Activated CD4-positive, alpha-beta memory T cell treated with anti-CD3 and anti-CD28 coated beads for 36 hours (primary cell): ENCODE results near the gene ENDOU. TPM values are rescaled to one million over a fixed set of nuclear protein-coding genes. Genes with fewer than 3 reads are reported as not detected.
A peak's percentile ranks its signal among the peaks of the same experiment; 100 is the strongest.

ENCODE experiments used
- CTCF ChIA-PET: fragments of 350-600 bp; sonication (Branson Sonifier 250); formaldehyde crosslinking; loops from one replicate; lab custom pipeline; 2021; ENCODE audit warnings: antibody characterized with exemption, inconsistent platforms; lab: Charles Lee
- POLR2A ChIA-PET: fragments of 350-600 bp; sonication (Branson Sonifier 250); formaldehyde crosslinking; loops from one replicate; lab custom pipeline; 2021; ENCODE audit warnings: antibody characterized with exemption; lab: Charles Lee
- DNase-seq: peaks from one replicate; pipeline ENCODE4 v3.0.0-alpha.2; 2020
- H3K27ac Mint-ChIP-seq: one replicate; pipeline ENCODE4 v1.8.0; 2021; ENCODE audit warnings: mixed read lengths
- H3K27me3 Mint-ChIP-seq: one replicate; pipeline ENCODE4 v1.8.0; 2021; ENCODE audit warnings: mixed read lengths
- H3K36me3 Mint-ChIP-seq: one replicate; pipeline ENCODE4 v1.8.0; 2021; ENCODE audit warnings: mixed read lengths
- H3K4me1 Mint-ChIP-seq: one replicate; pipeline ENCODE4 v1.8.0; 2021; ENCODE audit warnings: low read depth, mixed read lengths
- H3K4me3 Mint-ChIP-seq: one replicate; pipeline ENCODE4 v1.8.0; 2021; ENCODE audit warnings: mild to moderate bottlenecking, mixed read lengths
- H3K9me3 Mint-ChIP-seq: one replicate; pipeline ENCODE4 v1.8.0; 2021; ENCODE audit warnings: mixed read lengths
- intact Hi-C: fragments of 100-400 bp; cut with micrococcal nuclease; formaldehyde crosslinking; loops from one replicate; pipeline ENCODE4 v1.15.1; 2023
- total RNA-seq, 2 experiments: library from RNA; stranded (reverse); gene quantifications; one replicate each; pipeline ENCODE4 v1.2.3, GENCODE V29; 2021

Gene ENDOU
- total RNA-seq, 2 experiments from 2014 or later, result not detected

- Mint-ChIP-seq H3K4me3 (no peak overlapping the region), H3K27me3 (no peaks in the 10 kb centered on the region), H3K9me3 (no peaks in the 10 kb centered on the region), H3K27ac (no peak overlapping the region), H3K36me3 (no peaks in the 10 kb centered on the region), H3K4me1 (peaks cover 5% of the 10 kb centered on the region)
- POLR2A ChIA-PET, result no interaction called here
- CTCF ChIA-PET, result interaction anchor here (2.1 to 2.4 kb wide), 2 partner anchors 17 to 19 kb away, joined by 5 to 17 read pairs; no protein-coding TSS in a partner anchor
- no peak for DNase-seq
- intact Hi-C loops, result no loop called here
Measured at GRCh38 chr12:47748507-47748828, 23.2 kb upstream of the ENDOU start.

- Mint-ChIP-seq H3K27me3 (no peaks in the 10 kb centered on the region), H3K9me3 (no peaks in the 10 kb centered on the region), H3K27ac (no peak overlapping the region), H3K4me1 (peaks cover 5% of the 10 kb centered on the region), H3K36me3 (no peaks in the 10 kb centered on the region), H3K4me3 (no peak overlapping the region)
- intact Hi-C loops, result no loop called here
- no peak for DNase-seq
- CTCF ChIA-PET, result interaction anchor here (1.1 to 9.7 kb wide), 4 partner anchors 9 to 32 kb away, joined by 5 to 361 read pairs (median 11); partner anchors contain the start of gene RAPGEF3
- POLR2A ChIA-PET, result no interaction called here
Measured at GRCh38 chr12:47747596-47748506, 22.6 kb upstream of the ENDOU start.

- no peak for DNase-seq
- Mint-ChIP-seq H3K9me3 (no peaks in the 10 kb centered on the region), H3K27me3 (no peaks in the 10 kb centered on the region), H3K36me3 (no peaks in the 10 kb centered on the region), H3K27ac (no peak overlapping the region), H3K4me1 (peaks cover 8% of the 10 kb centered on the region), H3K4me3 (no peak overlapping the region)
- ChIA-PET POLR2A (no interaction called here), CTCF (interaction anchor here (0.7 to 9.7 kb wide), 5 partner anchors 10 to 91 kb away, joined by 3 to 361 read pairs (median 5); partner anchors contain the start of gene RAPGEF3)
- intact Hi-C loops, result no loop called here
Measured at GRCh38 chr12:47747126-47747525, 21.8 kb upstream of the ENDOU start.

- Mint-ChIP-seq H3K27me3 (no peaks in the 10 kb centered on the region), H3K9me3 (no peaks in the 10 kb centered on the region), H3K27ac (no peak overlapping the region), H3K4me1 (peaks cover 10% of the 10 kb centered on the region), H3K36me3 (no peaks in the 10 kb centered on the region), H3K4me3 (no peak overlapping the region)
- DNase-seq, result no peak
- ChIA-PET CTCF (interaction anchor here (0.7 to 9.7 kb wide), 5 partner anchors 11 to 92 kb away, joined by 3 to 361 read pairs (median 5); partner anchors contain the start of gene RAPGEF3), POLR2A (no interaction called here)
- intact Hi-C loops, result no loop called here
Measured at GRCh38 chr12:47746523-47746922, 21.2 kb upstream of the ENDOU start.

GRCh38 chr12:47746073-47746472, 20.8 kb upstream of the ENDOU start:
- POLR2A ChIA-PET, result no interaction called here
- no peak overlapping the region for H3K27ac Mint-ChIP-seq
- intact Hi-C loops, result no loop called here
- H3K36me3 Mint-ChIP-seq, result no peaks in the 10 kb centered on the region
- H3K9me3 Mint-ChIP-seq, result no peaks in the 10 kb centered on the region
- no peaks in the 10 kb centered on the region for H3K27me3 Mint-ChIP-seq
- peaks cover 14% of the 10 kb centered on the region for H3K4me1 Mint-ChIP-seq
- H3K4me3 Mint-ChIP-seq, result no peak overlapping the region
- no peak for DNase-seq
- CTCF ChIA-PET, result interaction anchor here (2.4 to 9.7 kb wide), 3 partner anchors 11 to 89 kb away, joined by 17 to 379 read pairs (median 361); partner anchors contain the start of gene RAPGEF3

GRCh38 chr12:47745485-47746041, 20.3 kb upstream of the ENDOU start:
- POLR2A ChIA-PET, result interaction anchor here (3.3 kb wide), 1 partner anchor 21 kb away, joined by 19 read pairs; no protein-coding TSS in a partner anchor
- DNase-seq, result no peak
- CTCF ChIA-PET, result interaction anchor here (1.6 to 15.9 kb wide), 5 partner anchors 11 to 138 kb away, joined by 4 to 837 read pairs (median 361); partner anchors contain the start of genes RAPGEF3 and SLC48A1
- no peaks in the 10 kb centered on the region for H3K9me3 Mint-ChIP-seq
- intact Hi-C loops, result no loop called here
- no peak overlapping the region for H3K4me3 Mint-ChIP-seq
- H3K27ac Mint-ChIP-seq, result no peak overlapping the region
- peaks cover 16% of the 10 kb centered on the region for H3K4me1 Mint-ChIP-seq
- no peaks in the 10 kb centered on the region for H3K36me3 Mint-ChIP-seq
- H3K27me3 Mint-ChIP-seq, result no peaks in the 10 kb centered on the region

GRCh38 chr12:47744778-47745436, 19.6 kb upstream of the ENDOU start:
- H3K4me3 Mint-ChIP-seq, result no peak overlapping the region
- ChIA-PET POLR2A (interaction anchor here (3.3 kb wide), 1 partner anchor 22 kb away, joined by 19 read pairs; no protein-coding TSS in a partner anchor), CTCF (interaction anchor here (1.1 to 15.9 kb wide), 13 partner anchors 12 to 141 kb away, joined by 4 to 837 read pairs (median 19); partner anchors contain the start of genes RAPGEF3 and SLC48A1)
- no peak for DNase-seq
- no peaks in the 10 kb centered on the region for H3K9me3 Mint-ChIP-seq
- H3K36me3 Mint-ChIP-seq, result no peaks in the 10 kb centered on the region
- intact Hi-C loops, result loop anchor here (1.0 kb wide), 1 partner anchor 22 kb away; no protein-coding TSS in a partner anchor
- H3K27ac Mint-ChIP-seq, result no peak overlapping the region
- H3K27me3 Mint-ChIP-seq, result no peaks in the 10 kb centered on the region
- peaks cover 22% of the 10 kb centered on the region for H3K4me1 Mint-ChIP-seq

- no peak overlapping the region for H3K4me3 Mint-ChIP-seq
- H3K27me3 Mint-ChIP-seq, result no peaks in the 10 kb centered on the region
- ChIA-PET POLR2A (interaction anchor here (1.3 to 3.3 kb wide), 4 partner anchors 11 to 94 kb away, joined by 3 to 19 read pairs (median 10); no protein-coding TSS in a partner anchor), CTCF (interaction anchor here (1.0 to 15.9 kb wide), 18 partner anchors 13 to 227 kb away, joined by 4 to 837 read pairs (median 18); partner anchors contain the start of genes ENDOU, RAPGEF3 and SLC48A1)
- H3K4me1 Mint-ChIP-seq, result peaks cover 29% of the 10 kb centered on the region
- H3K9me3 Mint-ChIP-seq, result no peaks in the 10 kb centered on the region
- DNase-seq, result peak; percentile 73
- no peaks in the 10 kb centered on the region for H3K36me3 Mint-ChIP-seq
- intact Hi-C loops, result loop anchor here (1.0 kb wide), 1 partner anchor 23 kb away; no protein-coding TSS in a partner anchor
- no peak overlapping the region for H3K27ac Mint-ChIP-seq
Measured at GRCh38 chr12:47744005-47744651, 18.8 kb upstream of the ENDOU start.

- no peak for DNase-seq
- POLR2A ChIA-PET, result interaction anchor here (1.3 to 3.3 kb wide), 7 partner anchors 12 to 95 kb away, joined by 3 to 19 read pairs (median 9); no protein-coding TSS in a partner anchor
- Mint-ChIP-seq H3K36me3 (no peaks in the 10 kb centered on the region), H3K27me3 (no peaks in the 10 kb centered on the region), H3K4me3 (no peak overlapping the region), H3K9me3 (no peaks in the 10 kb centered on the region), H3K27ac (no peak overlapping the region), H3K4me1 (peaks cover 29% of the 10 kb centered on the region)
- intact Hi-C loops, result no loop called here
- CTCF ChIA-PET, result interaction anchor here (0.8 to 15.9 kb wide), 33 partner anchors 12 to 440 kb away, joined by 3 to 837 read pairs (median 7); partner anchors contain the start of genes CCDC184, ENDOU, HDAC7 and RAPGEF3
Measured at GRCh38 chr12:47743311-47743860, 18.1 kb upstream of the ENDOU start.

GRCh38 chr12:47742253-47742825, 17.0 kb upstream of the ENDOU start:
- H3K4me1 Mint-ChIP-seq, result peaks cover 29% of the 10 kb centered on the region
- ChIA-PET POLR2A (interaction anchor here (1.2 to 3.3 kb wide), 6 partner anchors 18 to 96 kb away, joined by 3 to 19 read pairs (median 9); no protein-coding TSS in a partner anchor), CTCF (interaction anchor here (0.6 to 15.9 kb wide), 41 partner anchors 11 to 441 kb away, joined by 3 to 837 read pairs (median 5); partner anchors contain the start of genes CCDC184, ENDOU, HDAC7 and RAPGEF3)
- DNase-seq, result peak; percentile 85
- no peaks in the 10 kb centered on the region for H3K27me3 Mint-ChIP-seq
- H3K27ac Mint-ChIP-seq, result no peak overlapping the region
- intact Hi-C loops, result loop anchor here (1.0 kb wide), 3 partner anchors 27 to 95 kb away; no protein-coding TSS in a partner anchor
- no peaks in the 10 kb centered on the region for H3K9me3 Mint-ChIP-seq
- no peak overlapping the region for H3K4me3 Mint-ChIP-seq
- H3K36me3 Mint-ChIP-seq, result no peaks in the 10 kb centered on the region
